Ramos (cell line): ENCODE data around the gene ASB2.

Source experiments
- in situ Hi-C: fragments of 300-500 bp; cut with MboI; formaldehyde crosslinking; loops from one replicate; pipeline ENCODE4 v1.14.3; 2022; ENCODE audit warnings: low sequenced_read_pairs; ENCODE audit not compliant: unreplicated experiment

The ASB2 gene

GRCh38 chr14:93939304-93940229 is 36.8 kb downstream of the ASB2 start:
- in situ Hi-C loops = loop anchor here (5.0 kb wide), 1 partner anchor 63 kb away; no protein-coding TSS in a partner anchor

- in situ Hi-C loops = no loop called here
These were observed 37.5 kb downstream of the ASB2 start for GRCh38 chr14:93938751-93939303.

- in situ Hi-C loops = no loop called here
These were observed 38.9 kb downstream of the ASB2 start for GRCh38 chr14:93937519-93937918.

GRCh38 chr14:93936926-93937325 is 39.4 kb downstream of the ASB2 start:
- in situ Hi-C loops = no loop called here

GRCh38 chr14:93936245-93936644 is 40.1 kb downstream of the ASB2 start:
- in situ Hi-C loops = no loop called here

- in situ Hi-C loops = no loop called here
These were observed 41.2 kb downstream of the ASB2 start for GRCh38 chr14:93935213-93935612.

GRCh38 chr14:93932642-93933041 is 43.7 kb downstream of the ASB2 start:
- in situ Hi-C loops = no loop called here

- in situ Hi-C loops = no loop called here
These were observed 45.4 kb downstream of the ASB2 start for GRCh38 chr14:93930989-93931307.

- in situ Hi-C loops = no loop called here
These were observed 45.9 kb downstream of the ASB2 start for GRCh38 chr14:93930296-93930988.

- in situ Hi-C loops = no loop called here
These were observed 46.7 kb downstream of the ASB2 start for GRCh38 chr14:93929657-93930056.

- in situ Hi-C loops = no loop called here
These were observed 47.3 kb downstream of the ASB2 start for GRCh38 chr14:93929048-93929535.

GRCh38 chr14:93928184-93929047 is 48.0 kb downstream of the ASB2 start:
- in situ Hi-C loops = no loop called here

- in situ Hi-C loops = no loop called here
These were observed 48.6 kb downstream of the ASB2 start for GRCh38 chr14:93927800-93928145.

- in situ Hi-C loops = no loop called here
These were observed 49.2 kb downstream of the ASB2 start, which contains the start of gene FAM181A for GRCh38 chr14:93926873-93927799. Gene FAM181A, plus strand, starts transcription at chr14:93927344. Its CDS starts 942 bp downstream, at chr14:93928286.

- in situ Hi-C loops = no loop called here
These were observed 50.0 kb downstream of the ASB2 start for GRCh38 chr14:93926245-93926872.

- in situ Hi-C loops = no loop called here
These were observed 50.9 kb downstream of the ASB2 start for GRCh38 chr14:93925374-93925895.

GRCh38 chr14:93924592-93925355 is 51.6 kb downstream of the ASB2 start:
- in situ Hi-C loops = no loop called here

GRCh38 chr14:93923626-93924025 is 52.7 kb downstream of the ASB2 start:
- in situ Hi-C loops = no loop called here
